GM21717 (cell line): Measurements from ENCODE around the gene DOK3.

ENCODE experiments used
- ATAC-seq: cut with Tn5 transposase; IDR thresholded peaks from one replicate; pipeline ENCODE4 v1.9.1; 2021; ENCODE audit warnings: mild to moderate bottlenecking, moderate library complexity; ENCODE audit not compliant: unreplicated experiment

The DOK3 gene

DNA sequence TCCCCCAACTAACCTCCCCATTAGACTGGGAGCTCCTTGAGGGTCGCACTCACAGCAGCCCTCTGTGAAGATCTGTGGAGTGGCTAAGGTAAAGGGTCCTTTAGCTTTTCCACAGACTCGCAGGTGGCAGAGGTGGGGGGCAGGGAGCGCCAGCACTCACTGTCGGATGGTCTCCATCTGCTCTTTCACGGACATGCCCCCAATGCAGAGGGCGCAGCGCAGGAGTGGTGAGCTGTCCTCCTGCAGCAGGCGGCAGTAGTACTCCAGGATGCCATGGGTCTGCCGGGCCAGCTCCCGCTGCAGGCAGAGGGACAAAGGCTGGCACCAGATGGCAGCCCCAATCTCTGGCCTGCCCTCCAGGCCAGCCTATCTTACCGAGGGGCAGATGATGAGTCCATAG, 4.9 kb upstream of the DOK3 start:
- no peak for ATAC-seq

DNA sequence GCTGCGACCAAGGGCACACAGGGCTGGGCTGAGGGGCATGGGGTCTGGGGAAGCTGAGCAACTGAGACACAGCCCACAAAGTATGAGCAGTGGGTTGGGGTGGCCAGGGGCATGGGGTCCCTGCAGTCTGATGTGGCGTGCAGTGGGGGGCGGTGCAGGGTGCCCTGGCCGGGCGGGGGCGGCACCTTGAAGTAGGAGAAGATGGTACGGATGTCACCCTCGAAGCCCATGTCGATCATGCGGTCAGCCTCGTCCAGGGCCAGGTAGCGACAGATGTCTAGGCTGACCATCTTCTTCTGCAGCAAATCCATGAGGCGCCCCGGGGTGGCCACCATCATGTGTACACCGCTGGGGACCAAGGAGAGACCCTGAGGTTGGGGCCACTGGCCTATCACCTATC, 3.9 kb upstream of the DOK3 start:
- no peak for ATAC-seq

DNA sequence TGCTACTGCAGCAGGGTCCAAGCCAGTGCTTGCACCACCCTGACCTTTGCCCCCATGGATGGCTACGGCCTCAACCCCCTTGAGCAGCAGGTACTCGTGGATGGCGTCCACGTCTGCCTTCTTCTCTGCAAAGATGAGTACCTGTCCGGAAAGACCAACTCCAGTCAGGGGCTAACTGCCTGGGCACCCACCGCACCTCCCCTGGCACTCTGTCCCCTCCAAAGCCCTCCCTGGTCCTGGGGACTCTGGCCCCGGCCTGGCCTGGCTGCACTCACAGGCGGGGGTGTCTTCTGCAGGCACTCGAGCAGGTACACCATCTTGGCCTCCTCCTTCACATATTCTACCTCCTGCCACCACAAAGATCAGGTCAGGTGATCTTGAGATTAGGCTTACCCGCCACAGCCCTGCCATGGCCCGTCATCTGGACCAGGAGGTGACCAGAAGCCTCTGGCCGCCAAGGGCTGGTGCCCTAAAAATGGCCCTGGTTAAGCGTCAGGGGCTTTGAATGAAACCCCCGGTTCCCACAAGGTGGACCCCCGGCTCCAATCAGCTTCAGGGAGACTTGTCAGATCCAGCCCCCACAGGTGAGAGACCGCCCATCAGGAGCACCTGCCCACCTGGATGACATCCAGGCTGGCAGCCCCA, 3.2 kb upstream of the DOK3 start:
- no peak for ATAC-seq

DNA sequence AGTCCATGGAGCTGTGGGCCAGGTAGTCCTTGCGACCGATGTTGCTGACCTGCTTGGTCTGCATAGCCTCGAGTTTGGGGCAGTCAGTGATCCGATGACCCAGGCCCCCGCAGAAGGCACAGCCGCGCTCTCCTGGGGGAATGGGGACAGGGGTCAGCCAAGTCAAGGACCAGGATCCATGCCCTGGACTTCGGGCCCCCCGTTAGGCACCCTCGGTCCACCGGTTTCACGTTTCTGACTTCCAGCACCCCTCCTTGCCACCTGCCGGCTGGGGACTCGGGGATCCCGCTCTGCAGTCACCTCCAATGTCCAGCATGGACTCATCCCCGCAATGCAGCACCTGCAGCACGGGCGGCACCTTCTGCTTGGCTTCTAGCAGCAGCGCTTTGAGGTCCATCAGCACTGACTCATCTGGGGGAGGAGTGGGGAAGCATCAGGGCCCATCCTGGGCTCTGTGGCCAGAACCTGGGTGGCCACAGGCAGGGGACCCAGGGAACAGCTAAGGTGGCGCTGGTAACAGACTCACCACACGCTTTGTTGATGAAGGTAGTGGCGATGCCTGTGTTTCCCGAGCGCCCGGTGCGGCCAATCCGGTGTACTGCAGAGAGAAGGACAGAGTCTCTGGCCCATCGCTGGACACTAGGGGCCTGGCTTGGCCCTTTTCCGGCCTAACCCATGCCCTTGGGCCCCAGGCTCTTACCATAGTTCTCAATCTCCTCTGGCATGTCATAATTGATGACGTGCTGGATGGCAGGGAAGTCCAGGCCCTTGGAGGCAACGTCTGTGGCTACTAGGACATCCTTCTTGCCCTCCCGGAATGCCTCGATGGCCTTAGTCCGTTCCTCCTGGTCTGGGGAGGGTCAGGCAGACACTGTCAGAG, 2.4 kb upstream of the DOK3 start:
- ATAC-seq: no peak

DNA sequence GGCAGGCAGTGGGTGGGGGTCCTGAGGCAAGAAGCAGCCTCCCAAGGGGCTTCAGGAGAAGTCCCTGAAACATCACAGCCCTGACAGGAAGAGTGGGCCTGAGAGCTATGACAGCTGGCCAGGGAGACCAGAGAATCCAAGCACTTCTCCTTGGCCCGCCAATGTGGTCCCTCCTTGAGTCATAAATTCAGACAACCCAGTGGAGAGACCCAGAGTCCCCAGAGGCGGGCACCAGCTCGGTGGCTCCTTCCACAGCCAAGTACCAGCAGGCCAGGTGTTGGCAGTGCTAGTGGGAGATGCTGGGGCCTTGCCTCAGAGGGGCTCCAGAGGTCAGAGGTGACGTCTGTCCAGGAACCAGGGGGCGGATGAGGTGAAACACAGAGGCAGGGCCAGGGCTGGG, 1.6 kb upstream of the DOK3 start:
- ATAC-seq: no peak

DNA sequence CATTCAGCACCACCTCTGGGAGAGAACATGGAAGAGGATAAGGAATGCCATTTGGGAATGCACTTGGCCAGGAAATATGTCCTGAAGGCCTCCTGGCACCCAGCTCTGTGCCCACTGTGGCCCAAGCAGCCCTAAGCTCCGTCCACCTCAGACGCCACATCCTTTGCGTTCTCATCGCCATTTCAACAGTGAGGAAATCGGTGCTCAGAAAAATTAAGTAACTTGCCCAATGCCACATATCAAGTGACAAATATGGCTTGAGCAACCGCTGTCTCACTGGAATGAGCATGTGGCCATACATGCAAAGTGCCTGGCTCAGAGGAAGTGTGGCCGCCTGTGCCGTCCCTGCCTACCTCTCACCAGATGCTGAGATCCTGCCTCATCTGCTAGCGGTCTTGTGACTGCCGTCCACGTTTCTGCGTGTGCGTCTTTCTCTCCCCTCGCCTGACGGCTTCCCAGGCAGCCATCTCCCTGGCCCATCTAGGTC, 984 bp upstream of the DOK3 start:
- peak; percentile 28 for ATAC-seq

DNA sequence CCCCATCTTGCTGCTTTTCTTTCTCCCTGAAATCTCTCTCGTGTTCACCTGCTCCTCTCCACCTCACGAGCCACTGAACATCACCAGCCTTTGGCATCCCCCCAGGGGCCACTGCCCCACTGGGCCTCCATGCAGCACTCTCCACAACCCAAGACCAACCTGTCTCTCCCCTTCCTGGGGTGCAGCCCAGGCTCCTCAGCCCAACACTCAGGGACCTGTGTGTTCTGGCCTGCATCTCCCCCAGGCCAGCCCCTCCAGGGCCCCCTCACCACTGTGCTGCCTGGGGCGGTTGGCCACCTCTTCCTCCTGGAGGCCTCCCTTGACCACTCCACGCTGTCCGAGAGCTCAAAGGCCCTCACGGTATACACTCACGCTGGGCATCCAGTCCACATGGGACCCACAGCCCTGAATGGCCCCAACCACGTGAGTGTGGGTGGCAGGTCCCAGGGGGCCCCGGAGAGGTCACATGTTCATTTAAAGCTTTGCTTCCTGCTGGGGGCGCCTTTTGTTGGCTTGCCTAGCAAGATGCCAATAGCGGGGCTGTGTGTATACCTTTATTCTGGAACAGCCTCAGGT, 453 bp upstream of the DOK3 start:
- ATAC-seq: peak; percentile 28

DNA sequence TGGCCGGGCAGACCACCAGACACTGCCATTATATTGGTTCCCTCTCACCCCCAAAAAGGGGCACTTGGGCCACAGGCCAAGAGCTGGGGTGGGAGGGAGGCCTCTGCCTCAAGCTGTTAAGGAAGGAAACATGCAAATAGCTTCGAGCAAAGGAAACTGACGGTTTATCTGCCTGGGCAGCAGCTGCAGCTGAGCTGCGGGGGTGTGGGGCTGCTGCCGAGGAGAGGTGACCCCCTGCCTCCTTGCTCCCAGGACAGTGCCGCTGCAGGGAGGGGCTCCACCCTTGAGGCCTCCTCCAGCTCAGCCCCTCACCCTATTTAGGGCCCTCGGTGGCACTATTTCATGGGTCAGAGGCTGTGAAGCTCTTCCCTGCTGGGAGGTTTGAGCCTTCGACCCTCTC, 789 bp downstream of the DOK3 start:
- ATAC-seq: peak; percentile 31

DNA sequence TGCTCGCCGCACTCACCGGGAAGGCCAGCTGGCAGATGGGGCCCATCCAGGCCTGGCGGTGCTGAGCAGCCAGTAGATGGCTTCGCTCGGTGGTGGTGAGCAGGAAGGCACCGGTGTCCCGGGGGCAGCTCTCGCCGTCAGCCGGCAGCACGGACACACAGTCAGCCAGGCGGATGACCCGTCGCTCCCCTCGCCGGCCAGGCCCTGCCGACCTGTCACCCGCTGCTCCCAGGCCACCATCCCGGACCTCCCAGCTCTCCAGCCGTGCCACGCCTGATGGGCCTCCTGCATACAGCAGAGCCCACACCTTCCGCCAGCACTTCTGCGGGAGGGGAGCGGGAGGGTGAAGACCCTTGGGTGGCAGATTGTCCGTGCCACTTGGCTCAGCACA, 1.4 kb downstream of the DOK3 start:
- ATAC-seq: no peak

DNA sequence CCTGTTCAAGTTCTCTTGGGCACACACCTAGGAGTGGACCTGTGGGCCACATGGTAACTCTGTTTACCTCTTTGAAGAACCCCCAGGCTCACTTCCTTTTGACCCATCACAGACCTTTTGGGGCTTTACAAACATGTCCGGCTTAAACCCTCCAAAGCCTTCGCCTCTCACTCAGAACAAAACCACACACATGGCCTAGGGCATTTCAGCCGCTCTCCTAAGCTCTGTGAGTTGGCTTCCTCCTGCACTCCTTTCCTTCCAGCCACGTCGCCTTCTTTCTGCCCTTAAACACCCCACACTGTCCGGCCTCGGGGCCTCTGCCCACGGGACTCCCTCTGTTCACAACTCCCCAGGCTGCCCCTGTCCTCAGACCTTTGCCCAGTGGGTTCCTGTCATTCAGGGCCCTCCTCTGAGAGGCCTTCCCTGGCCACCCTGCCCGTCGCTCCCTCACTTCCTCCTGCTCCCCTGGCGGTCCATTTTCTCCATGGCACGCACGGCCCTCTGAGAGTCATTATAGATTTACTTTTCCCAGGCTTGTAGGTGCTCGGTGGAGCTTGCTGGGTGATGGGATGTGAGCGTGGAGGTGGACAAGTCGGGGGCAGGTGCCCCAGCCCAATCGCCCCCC, 1.9 kb downstream of the DOK3 start:
- no peak for ATAC-seq

DNA sequence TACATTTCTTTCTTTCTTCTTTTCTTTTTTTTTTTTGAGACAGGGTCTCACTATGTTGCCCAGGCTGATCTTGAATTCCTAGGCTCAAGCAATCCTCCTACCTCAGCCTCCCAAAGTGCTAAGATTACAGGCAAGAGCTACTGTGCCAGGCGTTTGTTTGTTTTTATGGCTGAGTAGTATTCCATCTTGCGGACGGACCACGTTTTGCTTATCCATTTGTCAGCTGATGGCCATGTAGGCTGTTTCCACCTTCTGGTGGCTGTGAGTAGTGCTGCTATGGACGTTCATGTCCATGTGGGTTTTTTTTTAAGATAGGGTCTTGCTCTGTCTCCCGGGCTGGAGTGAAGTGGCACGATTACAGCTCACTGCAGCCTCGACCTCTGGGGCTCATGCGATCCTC, 2.5 kb downstream of the DOK3 start:
- ATAC-seq: no peak

DNA sequence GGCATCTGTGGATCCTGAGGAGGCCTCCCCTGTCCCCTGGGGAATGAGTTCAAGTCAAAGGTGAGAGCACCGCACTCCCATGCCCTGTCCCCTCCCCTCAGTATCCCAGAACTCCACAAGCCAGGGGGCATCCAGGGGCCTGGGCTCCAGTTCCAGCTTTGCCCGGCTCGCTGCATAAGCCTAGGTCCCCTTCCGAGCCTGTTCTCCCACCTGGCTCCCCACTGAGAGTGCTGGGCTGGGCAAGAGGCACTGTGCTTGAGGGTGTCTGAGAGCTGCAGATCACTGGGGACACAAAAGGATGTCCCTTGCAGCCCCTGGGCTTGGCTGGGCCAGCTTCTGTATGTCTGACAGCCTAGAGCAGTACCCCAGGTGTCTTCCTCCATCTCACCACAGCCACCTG, 4.6 kb downstream of the DOK3 start:
- no peak for ATAC-seq

DNA sequence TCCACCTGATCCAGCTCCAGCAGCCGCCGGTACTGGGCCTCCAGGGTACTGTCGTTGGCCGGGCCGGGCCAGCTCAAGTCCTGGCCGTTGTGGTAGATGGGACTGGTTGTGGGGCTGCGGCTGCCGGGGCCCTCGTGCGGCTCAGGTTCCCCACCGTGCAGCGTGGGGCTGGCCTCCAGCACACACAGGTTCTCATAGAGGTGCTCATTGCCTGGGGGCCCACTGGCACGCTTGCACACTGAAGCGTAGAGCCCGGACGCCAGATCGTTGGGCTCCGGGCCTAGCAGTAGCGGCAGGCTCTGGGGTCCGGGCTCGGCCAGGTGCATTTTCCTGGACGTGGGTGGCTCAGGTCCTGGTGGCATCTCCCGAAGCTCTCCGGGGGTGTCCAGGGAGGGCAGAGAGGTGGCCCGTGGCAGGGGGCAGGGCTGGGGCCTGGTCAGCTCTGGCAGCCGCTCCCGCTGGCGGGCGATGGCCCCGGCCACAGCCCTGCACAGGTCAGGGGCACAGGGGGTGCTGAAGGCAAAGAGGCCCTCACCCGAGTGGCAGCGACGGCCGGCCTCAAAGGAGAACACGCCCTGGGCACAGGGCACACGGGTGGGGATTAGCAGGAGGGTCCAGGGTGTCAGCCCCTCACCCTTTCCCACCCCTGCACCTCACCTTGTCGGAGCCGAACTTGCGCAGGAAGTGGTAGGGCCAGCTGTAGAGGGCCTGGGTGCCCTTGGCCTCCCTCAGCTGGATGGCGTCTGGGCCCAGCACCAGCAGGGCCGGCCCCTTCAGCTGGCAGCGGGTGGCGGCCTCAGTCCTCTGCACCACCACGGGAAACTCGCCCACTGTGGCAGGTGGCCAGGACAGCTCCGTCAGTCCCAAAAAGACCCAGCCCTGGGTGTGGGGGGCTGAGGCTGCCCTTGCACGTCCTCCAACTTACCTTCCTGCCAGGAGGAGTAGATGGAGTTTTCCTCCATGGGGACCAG, 5.3 kb downstream of the DOK3 start:
- ATAC-seq: no peak

DNA sequence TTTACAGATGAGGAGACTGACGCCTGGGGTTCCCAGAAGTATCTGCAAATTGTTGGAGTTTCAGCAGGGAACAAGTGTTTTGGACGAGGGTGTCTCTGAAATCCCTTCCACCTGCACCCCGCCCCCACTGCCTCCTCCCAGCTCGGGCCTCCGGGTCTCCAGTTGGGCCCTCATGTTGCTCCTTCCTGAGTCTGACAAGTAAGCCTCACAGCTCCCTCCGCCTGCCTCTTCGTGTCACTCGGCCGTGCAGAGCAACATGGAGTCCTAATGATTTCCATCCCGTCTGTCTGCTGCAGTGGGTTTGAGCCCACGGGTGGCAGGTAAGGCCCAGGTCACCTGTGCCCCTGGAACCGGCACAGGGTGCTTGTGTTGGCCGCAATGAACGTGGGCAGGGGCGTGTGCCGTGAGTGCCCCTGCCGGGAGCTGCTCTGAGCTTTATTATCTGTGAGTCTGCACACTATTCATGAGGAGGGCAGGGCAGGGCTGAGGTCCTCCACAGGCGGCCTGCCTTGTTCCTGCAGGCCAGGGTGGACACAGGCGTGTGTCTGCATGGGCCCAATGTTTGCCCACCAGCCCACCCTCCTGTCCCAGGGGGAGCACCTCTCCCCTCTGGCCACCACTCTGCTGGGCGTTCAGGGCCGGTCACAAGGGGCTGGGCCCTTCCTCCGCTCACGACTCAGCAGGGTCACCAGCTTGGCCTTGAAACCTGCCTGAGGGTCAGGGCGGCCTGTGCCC, 6.1 kb downstream of the DOK3 start:
- no peak for ATAC-seq

DNA sequence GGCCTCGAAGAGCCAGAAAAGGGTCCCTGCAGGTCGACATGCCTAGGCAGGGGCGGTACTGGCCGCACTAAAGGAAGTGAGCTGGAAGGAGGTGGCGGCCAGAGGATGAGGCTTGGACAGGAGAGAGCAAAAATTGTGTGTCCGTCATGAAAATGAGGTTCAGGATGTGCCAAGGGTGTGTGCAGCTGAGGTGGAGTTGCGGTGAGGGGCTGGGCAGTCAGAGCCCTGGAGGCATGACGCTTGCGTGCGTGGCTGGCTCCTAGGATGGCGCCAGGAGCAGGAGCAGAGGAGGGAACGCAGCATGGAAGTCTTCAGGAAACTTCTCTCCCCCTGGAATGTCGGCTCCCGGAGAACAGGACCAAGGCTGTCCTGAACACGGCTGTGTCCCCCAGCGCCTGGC, 6.7 kb downstream of the DOK3 start:
- ATAC-seq: no peak

DNA sequence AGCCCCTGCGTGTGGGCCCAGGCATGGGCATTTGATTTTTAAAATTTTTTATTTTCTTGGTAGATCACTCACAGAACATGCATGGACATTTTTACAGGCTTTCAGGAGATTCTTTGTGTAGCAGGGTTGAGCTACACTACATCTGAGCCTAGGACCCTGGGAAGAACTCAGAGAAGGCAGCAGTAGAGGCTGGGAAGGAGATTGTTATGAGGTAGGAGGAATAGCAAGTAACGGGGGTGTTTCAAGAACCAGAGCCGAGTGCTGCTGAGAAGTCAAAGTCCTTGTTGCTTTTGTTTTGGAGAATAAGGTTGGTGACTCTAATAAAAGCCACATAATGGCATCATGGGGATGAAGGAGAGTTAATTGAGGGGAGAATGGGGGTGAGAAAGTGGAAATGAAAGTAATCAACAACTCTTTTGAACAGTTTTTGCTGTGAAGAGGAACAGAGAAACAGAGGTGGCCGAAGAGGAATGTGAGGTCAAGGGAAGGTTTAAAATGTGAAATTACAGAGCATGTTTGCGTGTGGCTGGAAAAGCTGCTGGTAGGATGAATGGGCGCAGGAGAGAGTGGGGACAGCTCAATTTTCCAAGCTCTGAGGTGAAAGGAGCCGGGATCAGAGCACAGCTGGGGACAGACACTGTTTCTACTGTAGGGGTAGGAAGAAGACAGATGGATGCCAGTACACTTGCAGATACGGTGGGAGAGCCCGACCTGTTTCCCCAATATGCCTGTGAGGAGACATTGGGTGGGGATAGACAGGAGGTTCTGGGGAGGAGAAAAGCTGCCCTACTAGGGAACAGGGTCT, 7.5 kb downstream of the DOK3 start:
- no peak for ATAC-seq

DNA sequence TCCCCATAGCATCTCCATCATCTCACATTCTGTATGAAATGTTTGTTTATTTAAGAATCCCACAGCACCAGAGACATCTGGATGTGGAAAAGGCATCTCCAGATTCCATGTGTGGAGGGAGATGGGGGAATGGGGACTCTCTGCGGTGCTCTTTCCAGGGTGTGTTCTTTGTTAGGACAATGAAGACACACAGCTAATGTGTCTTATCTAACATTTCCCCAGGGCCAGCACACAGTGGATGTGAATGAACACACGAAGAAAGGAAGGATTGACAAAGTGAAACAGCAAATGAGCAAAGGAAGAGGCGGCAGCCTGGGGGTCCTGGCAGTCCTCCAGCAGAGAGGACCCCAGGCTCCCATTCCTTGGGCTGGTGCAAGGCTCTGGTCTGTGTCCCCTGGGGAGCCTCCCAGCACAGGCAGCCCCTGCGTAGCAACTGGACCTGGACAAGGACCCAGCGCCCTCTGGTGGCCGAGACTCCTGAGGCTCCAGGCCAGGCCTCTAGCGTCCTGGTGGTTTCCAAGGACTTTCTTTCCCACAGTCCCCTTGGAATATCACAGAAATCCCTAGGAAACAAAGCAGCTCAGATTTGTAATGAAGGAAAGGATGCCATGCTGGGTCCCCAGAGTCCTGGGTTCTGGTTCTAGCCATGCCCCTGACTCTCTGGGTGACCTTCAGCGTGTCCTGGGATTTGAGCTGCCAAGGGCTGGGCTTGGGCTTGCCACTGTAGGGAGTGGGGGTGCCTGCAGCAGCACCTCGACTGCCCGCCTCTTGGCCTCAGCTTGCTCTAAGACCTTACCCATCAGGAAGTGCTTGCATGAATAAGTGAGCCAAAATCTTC, 8.7 kb downstream of the DOK3 start:
- ATAC-seq: no peak

DNA sequence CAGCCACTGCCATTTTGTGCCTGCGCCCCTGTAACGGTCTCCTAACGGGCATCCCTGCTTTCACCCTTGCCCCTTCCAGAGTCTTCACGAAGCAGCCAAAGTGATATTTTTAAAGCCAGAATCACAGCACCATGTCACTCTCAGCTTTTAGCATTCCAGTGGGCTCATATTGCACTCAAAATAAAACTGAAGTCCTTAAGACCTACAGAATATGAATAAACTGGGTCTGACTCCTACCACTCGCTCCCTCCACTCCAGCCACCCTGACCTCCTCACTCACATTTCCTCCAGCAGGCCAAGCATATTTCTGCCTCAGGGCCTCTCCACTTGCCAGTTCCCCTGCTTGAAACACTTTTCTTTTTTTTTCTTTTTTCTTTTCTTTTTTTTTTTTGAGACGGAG, 9.8 kb downstream of the DOK3 start:
- ATAC-seq: no peak
